ENCODE measurements around the gene PLEKHA5.
"Not testable (repeated sequence)": the region's sequence is repeated elsewhere in the genome, so short reads cannot be mapped to it uniquely, and the experiment has no call there.

PLEKHA5 gene, protein sequence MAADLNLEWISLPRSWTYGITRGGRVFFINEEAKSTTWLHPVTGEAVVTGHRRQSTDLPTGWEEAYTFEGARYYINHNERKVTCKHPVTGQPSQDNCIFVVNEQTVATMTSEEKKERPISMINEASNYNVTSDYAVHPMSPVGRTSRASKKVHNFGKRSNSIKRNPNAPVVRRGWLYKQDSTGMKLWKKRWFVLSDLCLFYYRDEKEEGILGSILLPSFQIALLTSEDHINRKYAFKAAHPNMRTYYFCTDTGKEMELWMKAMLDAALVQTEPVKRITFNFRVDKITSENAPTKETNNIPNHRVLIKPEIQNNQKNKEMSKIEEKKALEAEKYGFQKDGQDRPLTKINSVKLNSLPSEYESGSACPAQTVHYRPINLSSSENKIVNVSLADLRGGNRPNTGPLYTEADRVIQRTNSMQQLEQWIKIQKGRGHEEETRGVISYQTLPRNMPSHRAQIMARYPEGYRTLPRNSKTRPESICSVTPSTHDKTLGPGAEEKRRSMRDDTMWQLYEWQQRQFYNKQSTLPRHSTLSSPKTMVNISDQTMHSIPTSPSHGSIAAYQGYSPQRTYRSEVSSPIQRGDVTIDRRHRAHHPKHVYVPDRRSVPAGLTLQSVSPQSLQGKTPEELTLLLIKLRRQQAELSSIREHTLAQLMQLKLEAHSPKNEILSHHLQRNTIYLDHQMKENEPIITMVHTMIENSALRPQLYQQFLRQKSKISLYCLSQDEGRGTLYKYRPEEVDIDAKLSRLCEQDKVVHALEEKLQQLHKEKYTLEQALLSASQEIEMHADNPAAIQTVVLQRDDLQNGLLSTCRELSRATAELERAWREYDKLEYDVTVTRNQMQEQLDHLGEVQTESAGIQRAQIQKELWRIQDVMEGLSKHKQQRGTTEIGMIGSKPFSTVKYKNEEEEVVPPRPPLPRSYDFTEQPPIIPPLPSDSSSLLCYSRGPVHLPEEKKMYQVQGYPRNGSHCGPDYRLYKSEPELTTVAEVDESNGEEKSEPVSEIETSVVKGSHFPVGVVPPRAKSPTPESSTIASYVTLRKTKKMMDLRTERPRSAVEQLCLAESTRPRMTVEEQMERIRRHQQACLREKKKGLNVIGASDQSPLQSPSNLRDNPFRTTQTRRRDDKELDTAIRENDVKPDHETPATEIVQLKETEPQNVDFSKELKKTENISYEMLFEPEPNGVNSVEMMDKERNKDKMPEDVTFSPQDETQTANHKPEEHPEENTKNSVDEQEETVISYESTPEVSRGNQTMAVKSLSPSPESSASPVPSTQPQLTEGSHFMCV

DNA sequence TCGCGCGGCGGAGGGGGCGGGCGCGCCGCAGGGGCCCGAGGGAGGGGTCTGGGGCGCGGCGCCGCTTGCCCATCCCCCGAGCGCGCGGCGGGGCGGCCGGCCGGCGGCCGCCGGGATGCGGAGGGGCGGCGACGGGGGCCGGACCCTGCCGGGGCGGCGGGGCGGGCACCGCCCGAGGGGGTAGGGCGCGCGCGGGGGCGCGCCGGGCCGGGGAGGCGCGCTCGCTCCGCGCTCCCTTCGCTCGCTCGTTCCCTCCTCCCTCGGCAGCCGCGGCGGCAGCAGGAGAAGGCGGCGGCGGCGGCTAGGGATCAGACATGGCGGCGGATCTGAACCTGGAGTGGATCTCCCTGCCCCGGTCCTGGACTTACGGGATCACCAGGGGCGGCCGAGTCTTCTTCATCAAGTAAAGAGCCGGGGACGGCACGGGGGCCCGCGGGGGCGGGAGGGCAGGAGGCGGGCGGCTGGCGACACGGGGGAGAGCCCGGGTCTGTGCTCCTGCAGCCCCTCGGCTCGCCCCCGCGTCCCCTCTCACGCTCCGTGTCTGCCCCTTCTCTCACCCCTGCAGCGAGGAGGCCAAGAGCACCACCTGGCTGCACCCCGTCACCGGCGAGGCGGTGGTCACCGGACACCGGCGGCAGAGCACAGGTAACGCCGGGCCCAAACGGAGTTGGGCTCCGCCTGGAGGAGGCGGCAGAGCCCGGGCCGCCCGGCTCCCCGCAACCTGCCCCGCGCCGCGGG lies at the start of gene PLEKHA5:
Gene PLEKHA5 (plus strand): TSS at position 248 of the 738 bp plus-strand sequence. CDS start 67 bp downstream, at position 315.
- DNase-seq: peak; percentile 90

DNA sequence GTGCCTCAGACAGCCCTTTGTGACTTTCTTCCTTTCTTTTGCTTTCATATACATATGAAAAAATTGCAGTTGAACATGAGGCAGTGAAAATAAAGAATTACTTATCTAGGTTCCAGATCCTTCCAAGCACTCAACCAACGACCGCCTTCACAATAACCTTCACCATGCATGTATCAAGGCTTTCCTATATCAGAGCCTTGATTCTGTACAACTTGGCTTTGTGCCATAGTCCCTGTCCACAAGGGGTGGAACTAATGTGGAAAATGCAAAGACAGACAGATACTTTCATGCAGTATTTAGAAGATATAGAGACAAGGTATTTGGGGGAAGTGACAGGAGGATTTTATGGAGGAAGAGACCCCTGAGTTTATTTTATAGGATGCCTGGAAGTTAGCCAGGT lies 48.6 kb upstream of the PLEKHA5 start:
- DNase-seq: no peak

DNA sequence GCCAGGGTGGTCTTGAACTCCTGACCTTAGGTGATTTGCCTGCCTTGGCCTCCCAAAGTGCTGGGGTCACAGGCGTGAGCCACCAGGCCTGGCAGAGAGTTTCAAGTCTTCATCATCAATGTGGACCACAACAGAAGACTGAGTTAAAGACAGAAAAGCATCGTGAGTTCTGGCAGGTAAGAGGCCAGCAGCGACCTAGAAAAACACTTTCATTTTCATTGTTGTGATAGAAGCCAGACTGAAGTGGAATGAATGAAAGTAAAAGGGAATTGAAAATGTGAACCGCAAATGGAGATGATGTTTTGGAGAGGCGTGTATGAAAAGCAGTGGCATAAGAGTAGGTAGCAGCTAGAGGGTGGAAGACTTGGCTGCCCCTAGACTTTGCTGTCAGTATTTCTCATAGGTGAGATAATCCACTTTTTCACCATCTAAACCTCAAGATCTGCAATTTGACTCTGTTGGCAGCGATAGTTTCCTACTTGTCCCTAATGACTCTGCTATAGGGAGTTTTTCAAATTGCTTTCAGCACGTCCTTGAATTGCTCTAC lies 47.1 kb upstream of the PLEKHA5 start:
- no peak for DNase-seq

DNA sequence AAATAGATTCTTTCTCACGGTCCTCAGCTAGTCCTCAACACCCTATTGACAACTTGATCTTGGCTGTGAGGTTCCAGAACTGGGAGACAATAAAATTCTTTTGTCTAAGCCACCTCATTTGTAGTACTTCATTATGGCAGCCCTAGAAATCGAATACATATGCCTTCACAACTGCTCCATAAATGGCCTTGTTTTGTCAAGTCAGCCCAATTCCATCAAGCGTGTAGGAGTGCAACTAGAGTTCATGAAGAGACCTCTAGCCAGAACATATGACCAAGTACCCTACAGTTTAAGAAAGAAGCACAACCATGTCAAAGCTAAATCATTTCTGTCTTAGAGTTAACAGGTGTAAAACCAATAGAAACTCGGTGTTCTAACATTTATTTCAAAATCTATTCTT lies 45.0 kb upstream of the PLEKHA5 start:
- DNase-seq: no peak

DNA sequence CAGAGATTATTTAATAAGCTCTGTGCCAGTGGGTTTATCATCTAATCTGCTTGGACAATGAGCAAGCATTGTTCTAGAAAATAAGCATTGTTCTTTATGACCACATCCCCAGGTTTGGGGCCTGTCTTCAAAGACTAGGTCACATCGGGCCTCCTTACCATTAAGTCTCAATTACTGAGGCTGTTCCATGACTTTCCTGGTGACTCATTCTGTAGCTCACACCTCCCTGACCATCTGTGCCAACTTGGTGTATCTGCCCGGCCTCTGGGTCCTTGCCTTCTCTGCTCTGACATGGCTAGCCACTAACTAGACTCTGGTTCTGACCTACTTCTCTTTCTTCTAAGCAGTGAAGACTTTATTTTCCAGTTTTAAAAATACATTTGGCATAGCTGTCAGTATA lies 44.4 kb upstream of the PLEKHA5 start:
- DNase-seq: no peak

DNA sequence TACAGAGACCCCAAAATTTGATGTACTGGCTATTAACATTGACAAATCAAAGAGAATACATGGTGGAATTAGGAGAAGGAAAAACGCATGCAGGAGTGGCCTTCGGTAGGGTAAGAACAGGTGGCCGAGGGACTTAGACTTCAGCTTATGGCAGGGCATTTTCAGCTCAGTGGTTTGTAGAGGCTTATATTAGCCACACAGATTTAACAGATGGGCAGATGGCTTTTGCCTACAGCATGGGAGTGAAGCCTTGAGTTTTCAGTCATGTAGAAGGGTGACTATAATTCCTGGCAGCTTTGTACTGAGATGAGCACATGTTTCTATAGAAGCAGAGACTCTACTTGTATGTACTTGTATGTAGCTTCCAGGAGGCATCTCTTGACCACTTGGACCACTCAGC lies 40.9 kb upstream of the PLEKHA5 start:
- DNase-seq: no peak

DNA sequence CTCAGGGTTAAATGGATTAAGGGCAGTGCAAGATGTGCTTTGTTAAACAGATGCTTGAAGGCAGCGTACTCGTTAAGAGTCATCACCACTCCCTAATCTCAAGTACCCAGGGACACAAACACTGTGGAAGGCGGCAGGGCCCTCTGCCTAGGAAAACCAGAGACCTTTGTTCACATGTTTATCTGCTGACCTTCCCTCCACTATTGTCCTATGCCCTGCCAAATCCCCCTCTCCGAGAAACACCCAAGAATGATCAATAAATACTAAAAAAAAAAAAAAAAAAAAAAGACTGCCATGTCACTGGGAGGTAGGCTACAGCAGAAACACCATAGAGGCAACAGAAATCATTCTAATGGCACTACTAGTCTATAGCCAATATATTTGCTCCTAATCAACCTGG lies 37.1 kb upstream of the PLEKHA5 start:
- DNase-seq: not testable (repeated sequence)

DNA sequence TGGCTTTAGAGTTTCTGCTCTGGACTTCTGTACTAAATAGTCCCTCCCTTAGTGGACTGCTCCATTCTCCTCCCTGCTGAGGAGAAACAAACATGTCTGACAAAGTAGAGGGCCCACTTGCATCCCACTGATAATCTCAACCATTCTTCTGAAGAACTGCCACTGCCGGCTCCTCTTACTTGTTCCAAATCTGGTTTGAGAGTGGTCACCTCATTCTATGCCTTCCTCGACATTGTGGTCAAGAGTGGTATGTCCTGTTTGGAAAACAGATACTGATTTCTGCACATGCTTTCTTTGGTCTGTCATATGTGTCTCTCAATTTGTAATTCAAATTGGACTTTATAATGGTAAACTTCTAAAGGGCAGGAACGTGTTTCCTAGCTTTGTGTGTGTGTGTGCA lies 36.3 kb upstream of the PLEKHA5 start:
- DNase-seq: no peak

DNA sequence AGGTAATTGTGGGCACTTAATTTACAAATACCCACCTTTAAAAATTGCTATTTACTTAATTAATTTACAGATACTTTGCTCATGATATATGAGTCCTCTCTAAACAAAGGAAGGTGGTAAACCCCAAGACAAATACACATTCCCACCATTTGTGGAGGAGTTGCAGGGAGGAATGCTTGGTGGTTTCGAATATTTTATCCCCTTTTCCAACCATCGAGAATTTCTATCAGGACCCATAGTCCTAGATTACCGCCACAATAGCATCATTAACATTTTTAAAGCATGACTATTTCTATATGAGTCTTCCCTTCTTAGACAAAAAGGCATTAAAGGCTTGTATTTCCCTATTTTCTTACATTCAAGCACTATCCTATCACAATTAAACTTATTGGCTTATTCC lies 34.2 kb upstream of the PLEKHA5 start:
- no peak for DNase-seq

DNA sequence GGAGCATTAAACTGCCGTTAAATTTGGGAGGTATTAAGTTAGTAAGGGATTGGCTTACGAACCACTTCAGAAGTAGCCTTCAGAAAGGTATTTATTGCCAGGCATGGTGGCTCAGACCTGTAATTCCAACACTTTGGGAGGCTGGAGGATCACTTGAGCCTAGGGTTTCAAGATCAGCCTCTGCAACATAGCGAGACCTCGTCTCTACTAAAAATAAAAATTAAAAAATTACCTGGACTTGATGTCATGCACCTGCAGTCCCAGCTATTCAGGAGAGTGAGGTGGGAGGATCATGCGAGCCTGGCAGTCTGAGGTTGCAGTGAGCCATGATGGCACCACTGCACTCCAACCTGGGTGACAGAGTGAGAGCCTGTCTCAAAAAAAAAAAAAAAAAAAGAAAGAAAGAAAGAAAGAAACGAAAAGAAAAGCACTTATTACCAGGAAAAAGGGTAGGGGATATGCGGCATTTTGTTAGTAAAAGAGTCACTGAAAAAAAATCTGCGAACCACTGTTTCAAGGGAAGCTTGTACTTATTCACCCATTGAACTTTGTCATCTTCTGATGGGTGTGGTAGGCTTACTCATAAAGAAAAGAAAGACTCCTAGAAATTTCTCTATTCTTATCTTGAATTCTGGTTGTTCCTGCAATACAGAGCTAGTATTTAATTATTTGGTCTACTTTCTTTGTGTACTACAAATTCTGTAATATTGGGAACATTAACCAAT lies 33.6 kb upstream of the PLEKHA5 start:
- no peak for DNase-seq

DNA sequence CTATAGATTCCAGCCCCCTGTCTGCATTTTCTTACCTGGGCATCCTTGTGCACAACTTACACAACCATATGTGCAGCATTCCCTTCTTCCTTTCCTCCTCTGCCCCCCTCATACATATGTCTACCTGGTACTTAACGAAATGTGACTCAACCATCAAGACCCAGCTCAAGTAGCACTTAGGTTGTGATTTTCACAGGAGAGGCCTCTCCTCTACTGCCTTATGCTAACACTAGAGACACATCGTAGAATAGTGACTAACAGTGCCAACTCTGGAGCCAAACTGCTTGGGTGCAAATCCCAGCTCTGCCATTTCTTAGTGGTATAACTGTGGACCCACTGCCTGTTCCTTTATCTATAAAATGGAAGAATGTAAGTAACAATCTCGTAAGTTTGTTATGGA lies 24.1 kb upstream of the PLEKHA5 start:
- DNase-seq: no peak

DNA sequence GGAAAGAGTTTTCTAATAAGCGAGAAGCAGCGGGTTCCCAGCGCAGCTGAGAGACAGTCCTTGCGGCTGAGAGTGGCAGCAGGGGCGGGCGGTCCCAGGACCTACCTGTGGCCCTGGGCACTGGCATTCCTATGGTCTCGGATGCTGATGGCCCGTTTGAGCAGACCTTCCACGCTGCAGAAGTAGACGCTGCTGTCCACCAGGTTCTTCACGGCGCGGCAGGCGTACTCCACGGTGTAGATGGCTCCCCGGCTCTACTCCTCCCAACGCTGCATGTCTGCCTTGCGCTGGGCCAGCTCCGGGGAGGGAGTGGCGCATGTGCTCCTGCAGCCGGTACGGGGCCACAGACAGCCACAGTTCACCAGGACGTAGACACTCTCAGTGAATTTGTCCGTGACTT lies 21.8 kb upstream of the PLEKHA5 start:
- DNase-seq: no peak

DNA sequence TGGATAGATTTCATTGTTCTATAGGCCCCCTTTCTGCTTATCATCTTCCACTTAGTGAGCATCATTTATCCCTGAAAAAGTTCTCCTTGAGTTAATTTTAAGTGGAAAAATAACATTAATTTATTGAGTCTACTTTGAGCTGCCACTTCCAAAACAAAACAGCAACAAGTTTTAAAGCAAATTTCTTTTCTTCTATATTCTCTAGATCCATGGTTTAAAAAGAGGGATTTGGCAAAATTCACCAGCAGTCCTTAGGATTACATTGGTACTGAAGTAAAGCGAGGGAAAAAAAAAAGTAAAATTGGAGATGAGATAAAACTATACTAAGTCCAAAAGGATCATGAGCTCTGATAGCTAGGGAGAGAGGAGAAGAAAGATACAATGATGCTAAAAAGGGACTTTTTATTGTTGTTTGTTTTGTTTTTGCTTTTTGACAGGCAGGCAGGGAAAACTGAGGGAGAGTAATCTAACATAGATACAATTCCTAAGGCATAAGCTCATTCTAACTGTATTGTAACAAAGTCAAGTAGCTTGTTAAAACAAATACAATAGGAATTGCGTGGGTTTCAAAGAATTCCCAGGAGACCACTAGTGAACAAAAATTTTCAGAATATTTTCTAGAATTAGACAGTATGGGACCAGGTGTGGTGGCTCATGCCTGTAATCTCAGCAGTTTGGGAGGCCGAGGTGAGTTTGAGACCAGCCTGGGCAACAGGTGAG lies 19.2 kb upstream of the PLEKHA5 start:
- no peak for DNase-seq

DNA sequence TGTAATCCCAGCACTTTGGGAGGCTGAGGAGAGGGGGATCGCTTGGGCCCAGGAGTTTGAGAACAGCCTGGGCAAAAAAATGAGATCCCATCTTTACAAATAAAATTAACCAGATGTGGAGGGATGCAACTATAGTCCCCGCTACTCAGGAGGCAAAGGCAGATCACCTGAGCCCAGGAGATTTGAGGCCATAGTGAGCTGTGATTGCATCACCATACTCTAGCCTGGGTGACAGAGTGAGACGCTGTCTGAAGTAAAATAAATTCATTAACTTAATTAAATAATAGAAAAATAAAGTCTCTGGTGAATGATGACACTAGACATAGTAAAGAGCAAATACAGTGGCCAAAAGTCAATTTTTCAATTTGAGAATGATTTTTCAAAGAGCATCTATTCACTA lies 16.1 kb upstream of the PLEKHA5 start:
- no peak for DNase-seq

DNA sequence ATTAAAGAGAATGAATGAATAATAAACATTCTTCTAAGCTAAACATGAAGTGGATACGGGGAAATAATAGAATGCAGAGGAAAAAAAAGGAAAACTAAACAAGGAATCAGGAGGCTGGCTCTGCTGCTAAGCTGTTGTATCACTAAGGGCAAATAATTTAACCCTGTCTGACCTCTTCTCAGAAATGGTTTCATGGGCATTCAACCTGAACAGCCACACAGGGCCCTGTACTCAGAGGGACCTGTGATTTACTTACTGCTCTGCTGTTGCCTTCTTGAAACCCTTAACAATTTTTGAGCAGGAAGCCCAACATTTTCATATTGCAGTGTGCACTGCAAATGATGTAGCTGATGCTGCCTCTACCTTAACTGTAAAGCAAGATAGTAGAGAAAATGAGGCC lies 14.2 kb upstream of the PLEKHA5 start:
- DNase-seq: no peak

DNA sequence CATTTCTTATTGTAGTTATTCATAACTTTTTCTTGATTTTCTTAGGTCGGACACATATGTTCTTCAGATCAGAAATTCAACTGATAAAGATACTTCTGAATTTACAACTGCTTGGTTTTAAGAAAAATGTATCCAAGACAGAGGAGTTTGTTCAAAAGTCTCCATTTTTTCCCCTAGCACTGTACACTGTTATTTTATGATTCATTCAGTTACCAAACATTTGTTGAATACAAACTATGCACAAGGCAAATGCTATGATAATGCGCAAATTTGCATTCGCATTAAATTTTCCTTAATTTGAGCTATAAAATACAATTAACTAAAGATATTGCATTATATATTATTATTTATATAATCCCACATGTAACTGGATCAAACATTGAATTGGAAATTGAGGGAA lies 10.1 kb upstream of the PLEKHA5 start:
- DNase-seq: no peak

DNA sequence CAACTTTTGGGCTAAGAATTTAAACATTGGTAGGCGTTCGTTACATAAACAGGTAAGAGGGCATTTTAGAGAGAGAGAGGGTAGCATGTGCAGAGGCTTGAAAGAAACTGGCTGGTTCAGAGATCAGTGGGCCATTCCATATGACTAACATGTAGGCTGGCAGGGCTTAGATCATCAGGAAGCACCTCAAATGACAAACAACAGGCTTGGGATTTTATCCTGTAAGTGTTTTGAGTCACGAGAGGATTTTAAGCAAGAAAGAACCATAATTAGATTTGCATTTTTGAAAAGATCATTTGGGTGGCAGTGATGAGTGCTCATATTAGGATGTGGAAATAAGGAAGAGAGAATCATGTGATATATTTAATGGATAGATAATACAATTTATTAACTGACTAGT lies 8.7 kb upstream of the PLEKHA5 start:
- peak; percentile 60 for DNase-seq

DNA sequence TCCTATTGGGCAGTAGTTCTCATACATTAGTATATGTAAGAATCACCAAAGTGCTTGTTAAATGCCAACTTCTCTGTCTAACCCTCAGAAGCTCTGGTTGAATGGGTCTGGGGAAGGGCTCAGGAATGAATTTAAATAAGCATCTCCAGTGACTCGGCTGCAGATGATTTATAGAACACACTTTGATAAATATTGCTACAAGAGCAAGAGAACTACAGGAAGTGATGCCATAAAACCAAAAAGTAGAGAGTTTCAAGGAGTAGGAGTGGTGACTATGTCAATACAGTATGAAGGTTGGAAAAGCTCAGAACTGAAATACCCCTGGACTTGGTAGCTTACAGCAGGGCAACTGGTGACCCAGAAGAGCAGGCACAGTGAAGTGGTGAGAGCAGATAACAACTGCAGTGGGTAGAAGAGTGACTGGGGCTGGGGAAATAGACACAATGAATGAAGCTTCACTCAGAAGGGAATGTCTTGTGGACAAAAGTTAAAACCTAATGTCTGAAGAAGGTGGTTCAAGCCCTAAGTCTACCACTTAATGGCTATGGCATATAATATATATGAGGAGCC lies 8.0 kb upstream of the PLEKHA5 start:
- DNase-seq: no peak

DNA sequence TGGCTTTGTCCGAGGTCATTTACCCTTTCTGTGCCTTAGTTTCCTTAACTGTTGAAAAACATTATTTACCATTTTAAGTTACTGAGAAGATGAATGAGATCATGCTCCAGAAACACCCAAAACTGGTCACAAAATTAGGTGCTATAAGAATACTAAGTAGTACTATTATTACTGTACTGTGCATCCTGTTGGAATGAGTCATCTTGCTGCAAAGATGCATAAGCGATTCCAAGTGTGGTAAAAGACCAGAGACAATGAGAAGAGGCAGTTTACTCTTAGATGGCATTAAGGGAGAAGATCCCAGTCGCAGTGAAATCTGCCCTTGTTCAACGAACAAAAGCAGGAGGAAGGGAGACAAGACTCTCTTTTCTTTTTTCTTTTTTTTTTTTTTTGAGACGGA lies 4.2 kb upstream of the PLEKHA5 start:
- no peak for DNase-seq

DNA sequence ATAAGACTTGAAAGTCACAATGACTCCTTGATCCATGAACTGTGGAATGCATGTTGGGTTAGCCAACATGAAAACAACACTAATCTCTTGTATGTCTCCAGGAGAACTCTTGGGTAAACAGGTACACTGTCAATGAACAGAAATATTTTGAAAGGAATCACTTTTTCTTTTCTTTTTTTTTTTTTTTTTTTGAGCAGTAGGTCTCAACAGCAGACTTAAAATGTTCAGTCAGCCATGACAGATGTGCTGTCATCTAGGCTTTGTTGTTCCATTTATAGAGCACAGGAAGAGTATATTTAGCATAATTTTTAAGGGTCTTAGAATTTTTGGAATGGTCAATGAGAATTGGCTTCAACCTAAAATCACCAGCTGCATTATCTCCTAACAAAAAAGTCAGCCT lies 2.3 kb upstream of the PLEKHA5 start:
- DNase-seq: no peak

DNA sequence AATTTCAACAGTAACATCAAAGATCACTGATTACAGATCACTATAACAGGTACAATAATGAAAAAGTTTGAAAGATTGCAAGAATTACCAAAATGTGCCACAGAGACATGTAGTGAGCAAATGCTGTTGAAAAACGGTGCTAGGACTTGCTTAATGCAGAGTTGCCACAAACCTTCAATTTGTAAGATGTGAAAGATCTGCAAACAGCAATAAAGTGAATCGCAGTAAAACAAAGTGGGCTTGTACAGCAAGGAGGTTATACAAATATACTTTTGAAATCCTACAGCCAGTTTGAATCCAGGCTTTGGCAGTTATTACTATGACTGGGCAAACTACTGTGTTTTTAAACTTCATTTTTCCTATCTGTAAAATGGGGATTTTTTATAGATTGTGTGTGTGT lies 1.0 kb upstream of the PLEKHA5 start:
- no peak for DNase-seq
